Activated gamma-delta T cell treated with Interleukin-2 at 50 U/mL for 16 hours (primary cell): ENCODE data around the gene UACA.
"Not testable (repeated sequence)": the region's sequence is repeated elsewhere in the genome, so short reads cannot be mapped to it uniquely, and the experiment has no call there.

ENCODE experiments used
- DNase-seq: peaks from one replicate; pipeline ENCODE4 v3.0.0-alpha.2; 2020

Gene UACA

DNA sequence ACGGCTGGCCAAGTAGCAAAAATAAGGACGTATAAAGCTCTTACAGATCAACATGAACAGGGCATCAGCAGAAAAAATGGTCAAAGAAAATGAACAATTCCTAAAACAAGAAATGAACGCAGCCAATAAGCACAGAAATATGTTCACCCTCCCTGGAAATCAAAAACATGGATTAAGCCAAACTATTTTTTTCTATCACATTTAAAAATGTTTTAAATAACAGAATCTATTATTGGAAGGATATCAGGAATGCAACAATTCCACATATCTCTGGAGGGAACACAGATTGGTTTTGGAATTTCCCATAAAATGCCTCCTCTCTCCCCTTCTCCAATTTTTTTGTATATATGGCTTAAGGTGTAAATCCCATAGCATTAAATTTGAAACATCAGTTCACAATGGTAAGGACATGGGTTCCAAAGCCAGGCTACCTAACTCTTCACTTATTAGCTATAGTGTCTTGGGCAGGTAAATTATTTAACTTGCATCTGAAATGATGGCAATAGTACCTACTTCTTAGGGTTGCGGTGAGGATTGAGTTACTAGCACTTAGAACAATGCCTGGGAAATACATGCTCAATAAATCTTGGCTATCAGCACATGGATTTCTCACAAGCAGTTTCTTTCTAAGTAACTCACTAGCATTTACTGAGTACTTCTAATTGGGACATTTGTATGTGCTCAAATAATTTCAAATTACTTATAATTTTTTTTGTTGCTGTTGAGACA, 10.1 kb downstream of the UACA start:
- no peak for DNase-seq

DNA sequence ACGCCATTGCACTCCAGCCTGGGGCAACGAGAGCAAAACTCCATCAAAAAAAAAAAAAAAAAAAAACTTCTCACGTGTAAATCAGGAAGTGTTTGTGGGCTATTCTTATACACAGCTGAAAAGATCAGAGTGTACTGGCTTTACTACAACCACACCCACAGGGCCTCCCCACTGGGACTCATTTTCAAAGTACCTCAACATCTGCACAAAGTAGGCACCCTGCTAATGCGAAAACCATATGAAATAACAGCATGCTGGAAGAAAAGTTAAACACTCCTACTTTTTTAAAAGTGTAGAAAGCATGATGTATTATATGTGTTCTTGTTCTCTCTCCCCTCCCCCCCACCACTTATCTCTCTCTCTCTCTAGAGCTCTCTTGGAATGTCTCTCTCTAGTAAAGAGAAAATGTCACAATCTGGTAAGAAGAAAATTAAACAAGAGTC, 11.1 kb downstream of the UACA start:
- DNase-seq = no peak

DNA sequence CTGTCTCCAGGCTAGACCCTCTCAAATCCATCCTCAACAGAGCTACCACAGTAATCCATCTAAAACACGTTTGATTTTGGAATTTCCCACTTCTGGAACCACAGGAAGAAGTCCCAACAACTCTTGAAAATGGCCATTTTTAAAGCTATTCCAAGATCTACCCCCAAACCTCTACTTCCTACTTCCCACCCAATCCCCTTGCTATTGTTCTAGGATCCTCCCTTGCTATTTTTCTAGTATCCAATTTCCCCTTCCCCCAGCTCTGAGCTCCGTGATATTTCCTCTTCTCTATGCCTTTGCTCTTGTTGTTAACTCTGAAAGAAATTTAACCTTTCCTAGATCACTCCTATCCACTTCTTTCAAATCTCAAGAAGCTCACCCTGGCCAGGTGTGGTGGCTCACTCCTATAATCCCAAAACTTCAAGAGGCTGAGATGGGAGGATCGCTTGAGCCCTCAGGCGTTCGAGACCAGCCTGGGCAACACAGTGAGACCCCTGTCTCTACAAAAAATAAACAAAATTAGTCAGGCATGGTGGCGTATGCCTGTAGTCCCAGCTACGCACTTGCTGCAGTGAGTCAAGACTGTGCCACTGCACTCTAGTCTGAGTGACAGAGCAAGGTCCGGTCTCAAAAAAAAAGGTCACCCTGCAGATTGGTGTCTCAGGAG, 13.0 kb downstream of the UACA start:
- no peak for DNase-seq

DNA sequence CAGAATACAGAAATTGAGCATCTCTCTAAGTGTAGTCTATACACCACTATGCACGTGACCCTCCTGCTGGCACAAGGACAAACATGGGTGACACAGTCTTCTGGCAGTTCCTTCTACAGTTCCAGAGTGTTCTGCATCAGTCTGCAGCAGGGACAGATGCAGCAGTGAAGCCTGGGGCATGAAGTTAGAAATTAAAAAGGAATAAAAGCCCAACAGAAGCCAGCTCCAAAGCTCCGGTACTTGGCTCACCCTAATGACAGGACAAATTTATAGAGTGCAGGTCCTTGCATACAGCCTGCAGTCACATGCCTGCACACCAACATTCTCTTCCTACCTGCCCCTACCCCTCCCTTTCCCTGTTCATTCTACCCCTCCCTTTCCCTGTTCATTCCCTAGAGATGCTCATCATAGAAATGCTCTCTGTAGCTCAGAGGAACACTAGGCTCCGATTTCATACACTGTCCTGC, 15.0 kb downstream of the UACA start:
- DNase-seq = no peak

DNA sequence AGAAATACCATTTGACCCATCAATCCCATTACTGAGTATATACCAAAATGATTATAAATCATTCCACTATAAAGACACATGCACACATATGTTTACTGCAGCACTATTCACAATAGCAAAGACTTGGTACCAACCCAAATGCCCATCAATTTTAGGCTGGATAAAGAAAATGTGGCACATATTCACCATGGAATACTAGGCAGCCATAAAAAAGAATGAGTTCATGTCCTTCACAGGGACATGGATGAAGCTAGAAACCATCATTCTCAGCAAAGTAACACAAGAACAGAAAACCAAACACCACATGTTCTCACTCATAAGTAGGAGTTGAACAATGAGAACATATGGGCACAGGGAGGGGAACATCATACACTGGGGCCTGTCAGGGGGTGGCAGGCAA, 16.8 kb downstream of the UACA start:
- not testable (repeated sequence) for DNase-seq

DNA sequence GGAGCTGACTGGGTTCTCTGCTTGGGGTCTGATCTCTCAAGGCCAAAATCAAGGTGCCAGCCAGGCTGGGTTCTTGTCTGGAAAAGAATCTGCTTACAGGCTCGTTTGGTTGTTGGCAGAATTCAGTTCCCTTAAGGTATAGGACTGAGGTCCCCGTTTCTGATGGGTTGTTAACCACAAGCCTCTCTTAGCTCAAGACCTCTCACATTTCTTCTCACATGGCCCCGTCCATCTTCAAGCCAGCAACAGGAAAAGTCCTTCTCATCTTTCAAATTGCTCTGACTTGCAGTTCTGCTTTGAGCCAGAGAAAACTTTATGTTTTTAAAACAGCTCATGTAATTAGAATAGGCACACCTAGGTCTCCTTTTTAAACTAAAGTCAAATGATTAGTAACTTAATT, 20.4 kb downstream of the UACA start:
- DNase-seq = no peak

DNA sequence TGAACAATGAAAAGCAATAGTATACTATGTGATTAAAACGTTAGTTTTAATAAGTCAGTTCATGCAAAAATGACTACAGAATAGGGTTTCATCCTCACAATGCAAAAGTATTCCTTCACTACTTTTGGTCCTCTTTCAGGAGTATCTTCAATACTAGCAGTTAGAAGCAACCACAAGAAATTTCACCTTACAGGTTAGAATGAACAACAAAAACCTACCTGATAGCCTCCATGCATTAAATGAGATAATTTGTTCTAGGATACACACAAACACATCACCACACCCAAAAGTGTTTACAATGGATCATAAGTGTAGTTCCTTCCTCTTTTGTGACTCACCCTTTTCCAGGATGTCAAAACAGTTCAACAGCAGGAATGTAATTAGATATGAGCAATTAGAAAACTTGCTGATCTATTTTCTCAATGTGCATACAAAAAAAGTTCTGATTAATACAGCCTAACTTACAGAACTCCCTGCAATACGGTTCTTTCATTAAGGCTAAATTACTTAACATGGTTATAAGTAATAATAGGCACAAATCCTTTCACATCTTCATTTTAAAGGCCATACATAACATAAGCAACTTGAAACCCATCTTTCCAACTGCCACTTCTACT, 21.6 kb downstream of the UACA start:
- DNase-seq = no peak

DNA sequence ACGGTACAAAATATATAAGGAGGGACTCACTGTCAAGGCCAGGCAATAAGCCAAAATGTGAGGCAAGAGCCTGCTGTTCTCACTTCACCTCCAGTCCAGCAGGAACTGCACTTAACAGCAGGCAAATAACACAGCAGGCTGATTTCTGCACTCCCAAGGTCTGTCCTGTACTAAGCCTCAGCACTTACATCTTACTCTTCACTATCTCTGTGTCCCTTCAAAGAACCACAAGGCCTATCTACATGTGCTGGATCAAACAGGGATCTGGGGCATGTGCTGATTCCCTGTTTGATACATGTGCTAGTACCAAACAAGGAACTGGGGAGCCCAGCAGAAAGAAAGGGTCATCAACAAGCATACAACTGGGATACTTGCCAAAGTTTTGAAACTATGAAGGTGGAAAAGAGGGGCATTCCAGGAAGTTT, 22.2 kb downstream of the UACA start:
- DNase-seq = no peak

DNA sequence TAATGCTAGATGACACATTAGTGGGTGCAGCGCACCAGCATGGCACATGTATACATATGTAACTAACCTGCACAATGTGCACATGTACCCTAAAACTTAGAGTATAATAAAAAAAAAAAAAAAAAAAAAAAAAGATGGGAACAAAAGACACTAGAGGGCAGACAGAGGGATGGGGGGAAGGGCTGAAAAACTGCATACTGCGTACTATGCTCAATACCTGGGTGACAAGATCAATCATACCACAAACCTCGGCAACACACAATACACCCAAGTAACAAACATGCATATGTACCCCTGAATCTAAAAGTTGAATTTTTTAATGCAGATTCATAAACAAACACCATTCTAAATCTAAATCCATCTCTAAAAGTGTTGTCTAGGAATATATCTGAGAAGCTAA, 28.3 kb downstream of the UACA start:
- not testable (repeated sequence) for DNase-seq

DNA sequence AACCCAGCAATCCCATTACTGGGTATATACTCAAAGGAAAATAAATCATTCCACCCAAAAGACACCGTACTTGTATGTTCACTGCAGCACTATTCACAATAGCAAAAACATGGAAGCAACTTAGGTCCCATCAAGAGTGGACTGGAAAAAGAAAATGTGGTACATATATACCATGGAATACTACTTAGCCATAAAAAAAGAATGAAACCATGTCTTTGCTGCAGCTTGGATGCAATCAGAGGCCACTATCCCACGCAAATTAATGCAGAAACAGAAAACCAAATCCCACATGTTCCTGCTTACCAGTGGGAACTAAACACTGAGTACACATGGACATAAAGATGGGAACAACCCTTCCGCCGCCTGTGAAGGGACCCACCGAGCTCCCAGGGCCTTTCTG, 34.2 kb downstream of the UACA start:
- no peak for DNase-seq

DNA sequence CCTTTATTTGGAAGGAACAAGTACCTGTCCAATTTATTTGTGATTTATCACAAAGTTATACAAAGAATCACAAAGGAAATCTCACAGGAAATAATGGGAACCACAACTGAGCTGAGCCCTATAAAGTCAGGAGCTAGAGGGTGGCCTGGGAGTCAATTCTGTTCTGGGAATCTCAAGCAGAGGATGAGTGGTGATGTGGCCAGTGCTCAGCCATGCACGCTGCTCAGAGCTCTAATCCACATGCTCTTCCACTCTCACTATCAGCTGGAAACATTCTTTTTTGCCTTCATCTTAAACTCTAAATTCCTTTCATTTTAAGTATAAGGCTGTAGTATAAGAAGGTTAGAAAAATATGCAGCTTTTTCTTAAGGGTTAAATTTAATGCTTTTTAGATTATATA, 36.6 kb downstream of the UACA start:
- no peak for DNase-seq

DNA sequence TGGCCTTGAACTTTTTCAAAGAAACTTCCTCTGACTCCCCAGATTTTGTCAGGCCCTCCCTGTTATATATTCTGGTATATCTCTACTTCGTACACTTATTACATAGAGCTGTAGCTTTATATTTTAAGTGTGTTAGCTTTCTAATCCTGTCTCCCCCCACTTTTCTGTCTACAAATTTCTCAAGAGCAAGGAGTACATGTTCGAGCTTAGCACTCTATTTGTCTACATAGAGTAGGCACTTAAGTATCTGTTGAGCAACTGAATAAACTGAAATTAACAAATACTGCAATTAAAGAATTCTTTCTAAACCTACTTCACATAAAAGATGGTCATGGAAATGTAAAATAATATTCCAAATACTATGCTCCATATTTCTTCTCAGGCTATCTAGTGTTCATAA, 39.4 kb downstream of the UACA start:
- DNase-seq = no peak

DNA sequence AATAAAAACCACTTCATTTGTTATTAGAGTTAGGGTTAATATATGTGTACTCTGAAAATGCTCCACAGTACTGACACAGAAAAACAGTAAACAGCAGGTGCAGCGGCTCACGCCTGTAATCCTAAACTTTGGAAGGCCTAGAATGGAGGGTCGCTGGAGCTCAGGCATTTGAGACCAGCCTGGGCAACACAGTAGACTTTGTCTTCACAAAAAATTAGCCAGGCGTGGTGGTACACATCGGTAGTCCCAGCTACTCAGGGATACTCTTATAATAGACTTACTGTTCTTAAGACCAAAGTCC, 40.3 kb downstream of the UACA start:
- DNase-seq = no peak

DNA sequence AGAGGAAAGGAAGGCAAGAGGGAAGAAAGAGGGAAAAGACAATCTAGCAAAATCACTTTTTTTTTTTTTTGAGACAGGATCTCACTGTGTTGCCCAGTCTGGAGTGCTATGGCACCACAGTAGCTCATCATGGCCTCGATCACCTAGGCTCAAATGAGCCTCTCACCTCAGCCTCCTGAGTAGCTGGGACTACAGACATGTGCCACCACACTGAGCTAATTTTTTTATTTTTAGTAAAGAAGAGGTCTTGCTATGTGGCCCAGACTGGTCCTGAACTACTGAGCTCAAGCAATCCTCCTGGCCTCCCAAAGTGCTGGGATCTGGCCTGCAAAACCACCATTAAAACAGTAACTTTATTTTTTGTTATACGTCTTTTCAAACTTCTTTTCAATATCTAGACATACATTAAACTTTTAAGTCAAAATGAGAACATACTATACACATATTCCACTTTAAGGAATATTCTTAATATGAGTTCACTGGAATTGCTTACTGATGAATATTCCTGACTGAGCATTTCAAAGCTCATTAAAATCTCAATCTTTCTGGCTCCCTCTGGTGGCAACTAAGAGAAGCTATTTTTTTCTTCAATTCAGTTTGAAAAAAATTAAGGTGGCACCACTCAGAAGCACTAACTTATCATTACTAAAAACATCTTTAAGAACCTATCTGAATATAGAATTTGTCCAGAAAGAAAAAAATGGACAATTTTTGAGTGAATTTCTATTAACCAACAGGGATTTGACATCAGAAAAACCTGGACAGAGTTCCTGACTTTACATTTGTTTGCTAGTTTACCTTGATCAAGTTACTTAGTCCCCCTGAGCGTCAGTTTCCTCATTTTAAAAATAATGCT, 40.9 kb downstream of the UACA start:
- no peak for DNase-seq

DNA sequence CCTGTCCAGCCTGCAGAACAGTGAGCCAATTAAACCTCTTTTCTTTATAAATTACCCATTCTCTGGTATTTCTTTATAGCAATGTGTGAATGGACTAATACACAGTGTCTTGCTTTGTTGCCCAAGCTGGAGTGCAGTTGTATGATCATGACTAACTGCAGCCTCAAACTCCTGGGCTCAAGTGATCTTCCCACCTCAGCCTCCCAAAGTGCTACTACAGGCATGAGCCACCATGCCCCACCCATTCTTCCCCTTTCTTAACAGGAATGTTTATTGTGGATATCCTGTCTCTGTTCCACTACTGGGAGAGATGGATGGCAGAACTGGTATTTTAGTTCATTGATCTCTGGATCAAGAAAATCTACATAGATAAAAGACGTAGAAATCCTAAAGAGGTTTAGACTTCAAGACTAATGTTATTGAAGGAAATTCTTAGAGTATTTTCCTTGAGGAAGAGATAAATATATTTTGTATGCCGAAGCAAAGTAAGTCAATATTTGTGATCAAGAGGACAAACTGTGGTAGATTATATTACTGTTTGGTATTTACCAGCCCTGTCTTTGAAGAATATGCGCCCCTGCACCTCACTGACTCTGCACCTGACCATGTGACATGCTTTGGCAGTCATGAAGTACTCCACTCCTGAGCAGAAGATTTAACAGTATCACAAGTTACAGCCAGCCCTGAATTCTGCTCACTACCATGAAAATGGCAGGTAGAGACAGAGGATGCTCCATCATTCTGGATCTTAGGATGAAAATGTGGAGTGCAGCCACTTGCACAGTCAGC, 42.9 kb downstream of the UACA start:
- DNase-seq = no peak

DNA sequence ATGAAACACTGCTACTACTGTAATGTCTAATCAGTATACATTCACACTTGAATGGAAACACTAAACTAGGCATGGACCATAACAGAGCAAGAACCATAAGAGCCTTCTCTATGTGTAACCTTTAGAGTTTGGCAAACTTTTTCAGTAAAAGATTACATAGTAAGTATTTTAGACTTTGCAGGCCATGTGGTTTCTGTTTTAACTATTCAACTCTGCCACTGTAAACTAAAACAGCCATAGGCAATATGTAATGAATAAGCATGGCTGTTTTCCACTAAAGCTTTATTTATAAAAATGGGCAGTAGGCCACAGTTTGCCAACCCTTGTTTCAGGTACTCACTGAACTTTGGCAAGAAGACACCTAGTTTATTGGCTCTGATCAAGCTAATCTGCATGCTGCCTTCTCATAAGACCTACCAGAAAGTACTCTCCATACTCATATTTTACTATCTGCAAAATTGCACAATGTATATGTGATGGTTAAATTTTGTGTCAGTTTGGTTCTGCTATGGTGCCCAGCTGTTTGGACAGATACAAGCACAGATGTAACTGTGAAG, 46.0 kb downstream of the UACA start:
- DNase-seq = no peak

DNA sequence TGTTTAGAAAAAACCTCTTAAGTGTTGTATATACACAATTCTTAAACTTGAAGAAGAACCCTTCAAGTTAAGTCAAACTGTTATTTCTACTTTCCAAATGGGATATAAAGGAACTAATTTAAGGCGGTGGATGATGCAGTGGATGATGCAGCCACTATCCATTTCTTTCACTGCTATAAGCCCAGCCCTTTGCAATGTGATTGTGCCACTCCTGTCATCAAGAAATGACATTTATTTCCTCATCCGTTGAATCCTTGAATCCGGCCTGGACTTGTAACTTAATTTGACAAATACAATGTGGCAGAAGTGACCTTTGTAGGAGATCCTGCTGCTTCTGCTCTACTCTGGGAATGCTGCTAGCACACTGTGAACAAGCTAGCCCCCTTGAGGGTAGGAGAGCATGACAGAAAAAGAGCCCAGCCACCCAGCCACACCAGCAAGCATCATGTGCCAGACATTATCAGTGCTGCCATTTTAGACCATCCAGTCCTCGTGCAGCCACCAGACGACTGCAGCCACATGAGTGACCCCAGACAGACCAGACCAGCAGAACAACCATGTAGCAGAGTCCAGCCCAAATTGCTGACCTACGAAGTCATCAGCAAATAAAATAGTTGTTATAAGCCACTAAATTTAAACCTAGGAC, 47.4 kb downstream of the UACA start:
- no peak for DNase-seq

DNA sequence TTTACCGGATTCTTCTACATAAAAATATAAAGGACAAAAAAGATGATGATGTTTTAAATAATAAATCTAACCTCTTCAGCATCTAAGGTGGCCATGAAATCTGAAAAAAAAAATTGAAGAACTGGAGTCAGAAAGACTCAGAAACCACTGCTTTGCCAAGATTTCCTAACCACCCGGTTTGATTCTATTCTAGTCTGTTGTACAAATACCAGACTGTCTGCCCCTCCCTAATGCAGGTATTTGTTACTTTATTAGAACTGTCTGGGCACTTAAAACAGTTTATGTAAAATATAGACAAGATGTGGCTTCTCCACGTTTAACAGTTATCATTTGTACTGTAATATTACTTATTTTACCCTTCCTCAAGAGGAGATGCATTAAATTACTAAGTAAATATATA, 48.8 kb downstream of the UACA start:
- no peak for DNase-seq

DNA sequence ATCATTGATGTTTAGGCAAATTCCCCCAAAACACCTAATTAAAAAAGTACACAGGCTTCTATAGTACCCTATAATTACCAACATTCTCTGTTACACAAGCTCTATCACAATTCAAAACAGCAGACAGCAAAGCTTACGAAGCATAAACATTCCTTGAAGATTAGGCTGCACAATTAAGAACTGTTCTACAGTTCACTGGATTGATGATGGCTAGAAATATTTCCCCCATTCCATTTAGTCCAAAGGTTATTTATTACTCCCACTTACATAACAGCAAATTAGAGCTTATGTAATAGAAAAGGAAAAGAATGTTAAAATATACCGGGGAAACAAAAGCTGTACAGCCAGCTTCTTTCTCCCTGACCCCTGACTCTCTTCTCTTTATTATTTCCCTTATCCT, 49.3 kb downstream of the UACA start:
- DNase-seq = no peak

DNA sequence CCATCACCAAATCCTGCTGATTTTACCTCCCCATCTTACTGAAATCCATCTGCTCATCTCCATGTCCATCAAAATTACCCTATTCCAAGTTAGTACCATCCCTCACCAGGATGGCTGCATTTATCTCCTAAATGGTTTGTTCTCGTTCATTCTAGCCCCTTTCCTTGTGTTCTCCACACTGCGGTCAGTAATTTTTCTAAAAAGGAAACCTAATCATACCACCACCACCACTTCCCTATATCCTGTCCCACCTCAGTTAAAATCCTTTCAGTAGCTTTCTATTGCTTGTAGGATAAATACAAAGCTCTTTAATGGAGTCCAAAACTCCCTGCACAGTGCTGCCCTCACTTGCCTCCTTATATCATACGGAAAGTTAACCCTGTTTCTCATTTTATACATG, 51.1 kb downstream of the UACA start:
- no peak for DNase-seq

DNA sequence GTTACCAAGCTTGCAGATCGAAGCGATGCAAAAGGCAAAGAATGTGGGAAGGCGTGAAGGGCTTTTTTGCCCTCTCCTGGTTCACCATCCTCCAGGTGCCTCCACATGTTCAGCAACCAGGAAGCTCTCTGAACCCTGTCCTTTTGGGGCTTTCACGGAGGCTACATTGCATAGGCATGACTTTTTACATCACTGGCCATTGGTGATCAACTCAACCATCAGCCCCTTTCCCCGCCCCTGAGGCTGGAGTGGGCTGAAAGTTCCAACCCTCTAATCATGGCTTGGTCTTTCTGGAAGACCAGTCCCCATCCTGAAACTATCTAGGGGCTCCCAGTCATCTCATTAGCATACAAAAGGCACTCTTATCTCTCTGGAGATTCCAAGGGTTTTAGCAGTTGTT, 52.6 kb downstream of the UACA start:
- no peak for DNase-seq

DNA sequence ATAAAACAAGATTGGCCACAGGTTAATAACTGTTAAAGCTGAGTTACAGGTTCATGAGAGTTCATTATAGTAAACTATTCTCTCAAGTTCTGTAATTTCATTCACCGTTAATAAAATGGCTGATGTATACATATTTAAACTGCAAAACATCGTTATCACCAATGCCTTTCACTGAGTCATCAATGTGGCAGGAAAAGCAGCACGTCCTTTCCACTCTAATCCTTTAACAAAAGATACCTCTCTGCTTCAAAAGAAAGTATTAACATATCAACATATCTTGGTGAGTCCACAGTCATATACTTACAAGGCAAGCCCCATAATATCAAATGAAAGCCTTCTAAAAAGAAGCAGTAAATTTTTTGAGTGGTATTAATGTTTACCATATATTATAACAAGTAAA, 54.5 kb downstream of the UACA start:
- DNase-seq = no peak
